NB4 (cell line): ENCODE data around the gene MKRN2OS.
"Not testable (repeated sequence)": the region's sequence is repeated elsewhere in the genome, so short reads cannot be mapped to it uniquely, and the experiment has no call there.

ENCODE experiments used
- DNase-seq: peaks from one replicate; pipeline ENCODE4 v3.0.0; 2010; ENCODE audit warnings: low read depth
- H3K4me3 ChIP-seq: one replicate; pipeline ENCODE4 v1.5.1; 2011; ENCODE audit warnings: mild to moderate bottlenecking, low read depth, low read length, moderate library complexity
- CTCF ChIP-seq: IDR thresholded peaks from one replicate; pipeline ENCODE4 v1.5.1; 2012; ENCODE audit warnings: low read depth, low read length
- MAX ChIP-seq: IDR thresholded peaks from 2 replicates; pipeline ENCODE4 v1.6.1; 2011; ENCODE audit warnings: low read depth, low read length
- MYC ChIP-seq: IDR thresholded peaks from 2 replicates; pipeline ENCODE4 v1.6.1; 2011; ENCODE audit warnings: low read depth, low read length
- POLR2A ChIP-seq: IDR thresholded peaks from 2 replicates; pipeline ENCODE4 v1.6.1; 2011; ENCODE audit warnings: mild to moderate bottlenecking; ENCODE audit not compliant: insufficient read length; ENCODE audit errors: extremely low read depth

The MKRN2OS gene

DNA sequence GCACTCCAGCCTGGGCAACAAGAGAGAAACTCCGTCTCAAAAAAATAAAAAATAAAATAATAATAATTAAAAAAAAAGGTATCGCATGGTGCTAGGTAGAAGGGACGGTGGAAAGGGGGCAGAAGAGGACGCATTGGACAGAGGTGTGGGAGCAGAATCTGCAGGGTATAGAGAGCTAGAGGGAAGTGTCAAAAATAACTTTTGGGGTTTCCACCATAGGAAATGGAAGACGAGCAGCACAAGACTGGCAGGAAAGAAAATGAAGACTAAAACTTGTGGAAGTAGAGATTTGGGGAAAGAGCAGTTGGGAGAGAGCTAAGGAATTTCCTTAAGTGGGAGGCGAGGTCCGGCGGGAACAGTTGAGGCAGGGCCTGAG is 11.0 kb upstream of the MKRN2OS start:
- DNase-seq: no peak
- no peak for TF ChIP-seq MAX
- no peak for TF ChIP-seq CTCF
- peak overlapping the region; percentile 66 for H3K4me3 ChIP-seq

GRCh38 chr3:12553921-12554391 is 8.7 kb upstream of the MKRN2OS start:
- peak; percentile 65 for DNase-seq
- TF ChIP-seq MYC (no peak), MAX (no peak), CTCF (no peak), POLR2A (peak; percentile 25)
- peak overlapping the region; percentile 73 for H3K4me3 ChIP-seq

- no peak overlapping the region for H3K4me3 ChIP-seq
- no peak for DNase-seq
- TF ChIP-seq CTCF: no peak
- no peak for TF ChIP-seq POLR2A
- no peak for TF ChIP-seq MYC
- no peak for TF ChIP-seq MAX
Observed at GRCh38 chr3:12549971-12550760, 4.9 kb upstream of the MKRN2OS start.

GRCh38 chr3:12544652-12545472 is 437 bp downstream of the MKRN2OS start:
- no peak for DNase-seq
- H3K4me3 ChIP-seq: no peak overlapping the region
- TF ChIP-seq POLR2A: no peak
- TF ChIP-seq MAX: no peak
- no peak for TF ChIP-seq CTCF
- no peak for TF ChIP-seq MYC

DNA sequence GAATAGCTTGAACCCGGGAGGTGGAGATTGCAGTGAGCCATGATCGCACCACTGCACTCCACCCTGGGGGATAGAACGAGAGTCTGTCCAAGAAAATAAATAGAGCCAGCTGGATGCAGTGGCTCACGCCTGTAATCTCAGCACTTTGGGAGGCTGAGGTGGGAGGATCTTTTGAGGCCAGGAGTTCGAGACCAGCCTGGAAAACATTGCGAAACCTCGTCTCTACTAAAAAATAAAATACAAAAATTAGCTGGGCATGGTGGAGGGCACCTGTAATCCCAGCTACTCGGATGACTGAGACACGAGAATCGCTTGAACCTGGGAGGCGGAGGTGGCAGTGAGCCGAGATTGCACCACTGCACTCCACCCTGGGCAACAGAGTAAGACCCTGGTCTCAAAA is 1.8 kb downstream of the MKRN2OS start:
- DNase-seq, H3K4me3 ChIP-seq: not testable (repeated sequence)

- no peak overlapping the region for H3K4me3 ChIP-seq
- no peak for DNase-seq
- no peak for TF ChIP-seq MAX
- TF ChIP-seq MYC: no peak
- no peak for TF ChIP-seq CTCF
- TF ChIP-seq POLR2A: no peak
Observed at GRCh38 chr3:12541625-12542024, 3.7 kb downstream of the MKRN2OS start.
